ENCODE results near the gene KCNK6. TPM values are rescaled to one million over a fixed set of nuclear protein-coding genes. Genes with fewer than 3 reads are reported as not detected.

KCNK6 gene
- total RNA-seq, 4 donors from 2014 or later, result 7.4 to 19.3 (median 12.3) TPM

GRCh38 chr19:38374332-38375097 is 54.9 kb downstream of the KCNK6 start, which contains the start of gene PSMD8:
Gene PSMD8, plus strand, starts transcription at chr19:38374571. Its CDS starts 31 bp downstream, at chr19:38374602.
- Histone ChIP-seq H3K27ac (peak within 1 kb of the TSS; percentile 85 to 91 (median 89)), H3K36me3 (peaks cover 0 to 29% (median 0%) of the 10 kb centered on the region in 3 donors), H3K4me1 (peaks cover 4 to 19% (median 15%) of the 10 kb centered on the region in 4 donors), H3K27me3 (no peaks in the 10 kb centered on the region), H3K9me3 (no peaks in the 10 kb centered on the region), H3K4me3 (peak within 1 kb of the TSS; percentile 67 to 79 (median 76))
- DNase-seq, result peak; percentile 99 to 100 (median 99)
- TF ChIP-seq CTCF (IDR thresholded peaks at IDR 0.05) (peak in 4 of 6 experiments; percentile 11 to 23 (median 15)), POLR2A (IDR thresholded peaks at IDR 0.05) (peak; percentile 91 to 95)

GRCh38 chr19:38375098-38375493 is 55.5 kb downstream of the KCNK6 start:
- no peaks in the 10 kb centered on the region for H3K27me3 ChIP-seq
- TF ChIP-seq CTCF (IDR thresholded peaks at IDR 0.05) (no peak), POLR2A (IDR thresholded peaks at IDR 0.05) (no peak)
- no peaks in the 10 kb centered on the region for H3K9me3 ChIP-seq
- H3K4me1 ChIP-seq, result peaks cover 4 to 19% (median 15%) of the 10 kb centered on the region in 4 donors
- peaks cover 0 to 35% (median 0%) of the 10 kb centered on the region in 3 donors for H3K36me3 ChIP-seq
- peak overlapping the region; percentile 67 to 79 (median 76) for H3K4me3 ChIP-seq
- H3K27ac ChIP-seq, result peak overlapping the region; percentile 85 to 91 (median 89)
- DNase-seq, result no peak

- Histone ChIP-seq H3K4me3 (peak overlapping the region; percentile 67 to 79 (median 76)), H3K27ac (peak overlapping the region in 1 of 4 donors; percentile 87), H3K27me3 (no peaks in the 10 kb centered on the region), H3K4me1 (peaks cover 4 to 19% (median 15%) of the 10 kb centered on the region in 4 donors), H3K9me3 (no peaks in the 10 kb centered on the region), H3K36me3 (peaks cover 0 to 41% (median 0%) of the 10 kb centered on the region in 3 donors)
- DNase-seq, result no peak
- TF ChIP-seq POLR2A (IDR thresholded peaks at IDR 0.05) (no peak), CTCF (IDR thresholded peaks at IDR 0.05) (no peak)
Observed at GRCh38 chr19:38375748-38376147, 56.1 kb downstream of the KCNK6 start.

GRCh38 chr19:38376576-38376975 is 56.9 kb downstream of the KCNK6 start:
- DNase-seq, result no peak
- TF ChIP-seq CTCF (IDR thresholded peaks at IDR 0.05) (no peak), POLR2A (IDR thresholded peaks at IDR 0.05) (no peak)
- H3K27ac ChIP-seq, result no peak overlapping the region

GRCh38 chr19:38377052-38377451 is 57.4 kb downstream of the KCNK6 start:
- Histone ChIP-seq H3K27ac (no peak overlapping the region), H3K27me3 (no peaks in the 10 kb centered on the region), H3K4me1 (peaks cover 4 to 19% (median 15%) of the 10 kb centered on the region in 4 donors), H3K36me3 (peaks cover 0 to 54% (median 0%) of the 10 kb centered on the region in 3 donors), H3K9me3 (no peaks in the 10 kb centered on the region), H3K4me3 (no peak overlapping the region)
- no peak for DNase-seq
- TF ChIP-seq CTCF (IDR thresholded peaks at IDR 0.05) (no peak), POLR2A (IDR thresholded peaks at IDR 0.05) (no peak)

More at GRCh38 chr19:38376576-38376975, 56.9 kb downstream of the KCNK6 start:
- H3K27me3 ChIP-seq, result no peaks in the 10 kb centered on the region
- peaks cover 4 to 19% (median 15%) of the 10 kb centered on the region in 4 donors for H3K4me1 ChIP-seq
- no peaks in the 10 kb centered on the region for H3K9me3 ChIP-seq
- no peak overlapping the region for H3K4me3 ChIP-seq
- peaks cover 0 to 50% (median 0%) of the 10 kb centered on the region in 3 donors for H3K36me3 ChIP-seq
